Peyer's patch (tissue), 4 donors: ENCODE data around the gene SLC27A4. TPM values are rescaled to one million over a fixed set of nuclear protein-coding genes. Genes with fewer than 3 reads are reported as not detected.
A peak's percentile ranks its signal among the peaks of the same experiment; 100 is the strongest.

Source experiments
- DNase-seq, 3 donors: peaks; one replicate each; pipeline ENCODE4 v3.0.0-alpha.2; 2017 to 2019
- H3K27ac ChIP-seq, 4 donors: fragments of 200-600 bp; sonication (generic); one replicate each; pipeline ENCODE4 v1.5.1; 2016 to 2019
- H3K27me3 ChIP-seq, 2 donors: fragments of 200-600 bp; sonication (generic); one replicate each; pipeline ENCODE4 v1.5.1; 2019
- H3K36me3 ChIP-seq, 3 donors: fragments of 200-600 bp; sonication (generic); one replicate each; pipeline ENCODE4 v1.5.1; 2016 to 2019
- H3K4me1 ChIP-seq, 4 donors: fragments of 200-600 bp; sonication (generic); one replicate each; pipeline ENCODE4 v1.5.1; 2016 to 2019
- H3K4me3 ChIP-seq, 4 donors: fragments of 200-600 bp; sonication (generic); 1 replicate in 3 of 4; 2 replicates in 1 of 4; pipeline ENCODE4 v1.5.1; 2016 to 2019; ENCODE audit warnings: mild to moderate bottlenecking in 1 of 4
- H3K9me3 ChIP-seq, 4 donors: fragments of 200-600 bp; sonication (generic); one replicate each; pipeline ENCODE4 v1.5.1; 2016 to 2019; ENCODE audit warnings: mild to moderate bottlenecking in 1 of 4
- POLR2A ChIP-seq, 2 donors: fragments of 450-650 bp; IDR thresholded peaks; one replicate each; pipeline ENCODE4 v1.5.1; 2017; ENCODE audit warnings: antibody characterized with exemption in 2 of 2, mild to moderate bottlenecking in 2 of 2, moderate library complexity in 2 of 2
- total RNA-seq, 4 donors: library from RNA; depleted of rRNA; stranded (reverse); fragments of >200 nt; gene quantifications; one replicate each; pipeline ENCODE4 v1.1.0, GENCODE V29; 2016
- TF ChIP-seq, protein P1 (sequence below), 6 experiments: fragments of 450-650 bp in 4 of 6; fragments of 200-600 bp in 2 of 6; sonication (generic) in 1 of 6; IDR thresholded peaks; one replicate each; pipeline ENCODE4 v1.5.1; 2017 to 2019; ENCODE audit warnings: antibody characterized with exemption in 6 of 6, mild to moderate bottlenecking in 3 of 6, moderate library complexity in 1 of 6

SLC27A4 gene
- total RNA-seq, 4 donors from 2014 or later: 28.1 to 312 (median 149) TPM

DNA sequence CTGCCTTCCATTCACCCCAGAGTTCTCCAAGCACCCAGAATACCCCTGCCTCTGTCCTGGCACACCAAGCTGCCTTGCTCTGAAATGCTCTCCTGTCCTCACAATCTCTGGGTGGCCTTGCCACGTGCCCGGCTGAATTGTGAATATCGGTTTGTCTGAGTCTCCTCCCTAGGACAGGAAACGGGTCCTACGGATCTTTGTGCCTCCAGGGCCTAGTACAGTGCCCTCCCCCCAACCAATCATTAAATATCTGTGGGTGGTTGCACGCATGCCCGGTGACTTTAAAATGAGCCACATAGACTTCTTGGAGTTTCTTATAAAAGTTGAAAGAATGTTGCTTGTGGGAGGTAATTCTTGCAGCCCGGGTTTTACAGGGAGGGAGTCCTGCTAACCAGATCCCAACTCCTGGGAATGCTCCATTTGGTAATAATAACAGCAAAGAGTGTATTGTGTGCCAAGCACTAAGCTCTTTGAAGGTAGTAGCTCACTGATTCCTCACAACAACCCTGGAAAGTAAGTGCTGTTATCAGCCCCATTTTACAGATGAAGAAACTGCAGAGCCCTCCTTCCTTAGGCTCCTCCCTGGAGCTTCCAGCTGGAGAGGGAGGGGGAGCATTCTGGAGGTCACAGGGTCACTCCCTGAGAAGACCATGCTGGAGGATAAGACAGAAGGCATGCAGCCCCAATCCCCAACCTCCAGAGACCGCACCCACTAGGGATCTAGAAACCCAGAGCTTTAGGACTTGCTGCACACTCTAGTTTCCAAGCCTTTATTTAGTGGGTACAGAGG lies 54.2 kb downstream of the SLC27A4 start:
- Histone ChIP-seq H3K27me3 (no peaks in the 10 kb centered on the region), H3K4me1 (no peaks in the 10 kb centered on the region), H3K36me3 (peaks cover 0 to 19% (median 0%) of the 10 kb centered on the region in 3 donors), H3K9me3 (no peaks in the 10 kb centered on the region), H3K27ac (no peak overlapping the region), H3K4me3 (no peak overlapping the region)
- TF ChIP-seq, protein P1, sequence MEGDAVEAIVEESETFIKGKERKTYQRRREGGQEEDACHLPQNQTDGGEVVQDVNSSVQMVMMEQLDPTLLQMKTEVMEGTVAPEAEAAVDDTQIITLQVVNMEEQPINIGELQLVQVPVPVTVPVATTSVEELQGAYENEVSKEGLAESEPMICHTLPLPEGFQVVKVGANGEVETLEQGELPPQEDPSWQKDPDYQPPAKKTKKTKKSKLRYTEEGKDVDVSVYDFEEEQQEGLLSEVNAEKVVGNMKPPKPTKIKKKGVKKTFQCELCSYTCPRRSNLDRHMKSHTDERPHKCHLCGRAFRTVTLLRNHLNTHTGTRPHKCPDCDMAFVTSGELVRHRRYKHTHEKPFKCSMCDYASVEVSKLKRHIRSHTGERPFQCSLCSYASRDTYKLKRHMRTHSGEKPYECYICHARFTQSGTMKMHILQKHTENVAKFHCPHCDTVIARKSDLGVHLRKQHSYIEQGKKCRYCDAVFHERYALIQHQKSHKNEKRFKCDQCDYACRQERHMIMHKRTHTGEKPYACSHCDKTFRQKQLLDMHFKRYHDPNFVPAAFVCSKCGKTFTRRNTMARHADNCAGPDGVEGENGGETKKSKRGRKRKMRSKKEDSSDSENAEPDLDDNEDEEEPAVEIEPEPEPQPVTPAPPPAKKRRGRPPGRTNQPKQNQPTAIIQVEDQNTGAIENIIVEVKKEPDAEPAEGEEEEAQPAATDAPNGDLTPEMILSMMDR (IDR thresholded peaks at IDR 0.05): no peak
- no peak for TF ChIP-seq POLR2A (IDR thresholded peaks at IDR 0.05)
- no peak for DNase-seq

DNA sequence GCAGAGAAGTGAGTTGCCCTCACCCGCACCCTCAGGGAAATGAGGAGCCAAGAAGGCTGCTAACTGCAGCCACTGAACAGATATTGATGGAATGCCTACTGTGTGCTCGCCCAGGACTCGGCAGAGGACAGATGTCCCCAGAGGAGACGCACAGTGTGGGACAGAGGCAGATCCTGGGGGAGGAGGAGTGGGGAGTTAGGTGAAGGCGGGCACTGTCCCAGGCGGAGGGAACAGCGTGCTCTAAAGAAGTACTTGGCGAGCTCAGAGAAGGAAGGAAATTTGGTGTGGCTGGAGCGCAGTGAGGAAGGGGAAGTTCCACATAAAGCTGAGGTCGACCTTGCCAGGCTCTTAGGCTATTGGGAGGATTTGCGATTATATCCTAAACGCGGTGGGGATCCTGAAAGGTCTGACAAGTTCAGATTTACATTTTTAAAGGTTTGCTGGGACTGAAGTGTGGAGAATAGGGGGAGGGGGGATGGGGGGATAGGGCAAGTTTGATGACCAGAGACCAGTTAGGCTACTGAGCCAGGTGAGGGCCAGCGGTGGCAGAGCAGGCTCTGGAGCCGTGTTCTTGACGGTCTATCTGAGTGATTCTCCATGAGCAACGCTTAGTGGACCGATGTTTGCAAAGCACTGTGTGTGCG lies 56.8 kb downstream of the SLC27A4 start:
- H3K27me3 ChIP-seq: no peaks in the 10 kb centered on the region
- H3K36me3 ChIP-seq: peaks cover 0 to 8% (median 0%) of the 10 kb centered on the region in 3 donors
- H3K9me3 ChIP-seq: no peaks in the 10 kb centered on the region
- no peak for DNase-seq
- no peak for TF ChIP-seq POLR2A (IDR thresholded peaks at IDR 0.05)
- TF ChIP-seq, protein P1 (IDR thresholded peaks at IDR 0.05): no peak
- H3K27ac ChIP-seq: no peak overlapping the region
- H3K4me1 ChIP-seq: no peaks in the 10 kb centered on the region
- no peak overlapping the region for H3K4me3 ChIP-seq

DNA sequence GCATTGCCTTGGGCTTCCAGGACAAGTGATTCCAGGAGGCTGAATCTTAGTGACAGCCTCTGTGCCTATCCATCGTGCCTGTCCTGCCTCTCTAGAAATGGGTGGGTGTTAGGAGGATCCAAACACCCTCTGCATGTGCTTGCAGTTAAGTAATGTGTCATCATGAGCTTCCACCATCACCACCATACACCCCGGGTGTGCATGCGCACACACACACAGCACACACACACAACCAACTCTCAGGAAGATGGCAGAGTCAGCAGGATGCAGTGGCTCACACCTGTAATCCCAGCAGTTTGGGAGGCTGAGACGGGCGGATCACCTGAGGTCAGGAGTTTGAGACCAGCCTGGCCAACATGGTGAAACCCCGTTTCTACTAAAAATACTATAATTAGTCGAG lies 57.5 kb downstream of the SLC27A4 start:
- Histone ChIP-seq H3K4me3 (no peak overlapping the region), H3K36me3 (peaks cover 0 to under 1% (median 0%) of the 10 kb centered on the region in 3 donors), H3K27me3 (no peaks in the 10 kb centered on the region), H3K9me3 (no peaks in the 10 kb centered on the region), H3K4me1 (no peaks in the 10 kb centered on the region), H3K27ac (no peak overlapping the region)
- TF ChIP-seq POLR2A (IDR thresholded peaks at IDR 0.05): no peak
- TF ChIP-seq, protein P1 (IDR thresholded peaks at IDR 0.05): no peak
- DNase-seq: no peak

DNA sequence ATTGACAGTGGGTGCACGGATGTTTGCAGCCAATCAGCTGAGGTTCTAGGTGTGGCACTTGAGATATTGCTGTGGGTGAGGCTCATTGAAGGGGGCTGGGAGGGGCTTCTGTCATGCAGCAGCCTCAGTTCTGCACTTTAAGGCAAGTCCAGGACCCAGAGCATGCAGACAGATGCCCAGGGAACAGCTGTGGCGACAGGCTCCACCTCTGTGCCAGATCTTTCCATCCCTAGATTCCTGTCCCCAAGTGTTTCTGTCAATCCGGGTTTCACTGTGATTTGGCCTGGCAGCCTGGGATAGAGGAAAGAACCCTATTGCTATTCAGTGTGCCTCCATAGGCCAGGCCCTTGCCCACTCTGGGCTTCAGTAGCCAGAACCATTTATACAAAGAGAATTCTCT lies 59.5 kb downstream of the SLC27A4 start:
- no peak for DNase-seq
- Histone ChIP-seq H3K9me3 (no peaks in the 10 kb centered on the region), H3K4me1 (no peaks in the 10 kb centered on the region), H3K27ac (no peak overlapping the region), H3K36me3 (no peaks in the 10 kb centered on the region), H3K27me3 (no peaks in the 10 kb centered on the region), H3K4me3 (no peak overlapping the region)
- TF ChIP-seq, protein P1 (IDR thresholded peaks at IDR 0.05): no peak
- no peak for TF ChIP-seq POLR2A (IDR thresholded peaks at IDR 0.05)

DNA sequence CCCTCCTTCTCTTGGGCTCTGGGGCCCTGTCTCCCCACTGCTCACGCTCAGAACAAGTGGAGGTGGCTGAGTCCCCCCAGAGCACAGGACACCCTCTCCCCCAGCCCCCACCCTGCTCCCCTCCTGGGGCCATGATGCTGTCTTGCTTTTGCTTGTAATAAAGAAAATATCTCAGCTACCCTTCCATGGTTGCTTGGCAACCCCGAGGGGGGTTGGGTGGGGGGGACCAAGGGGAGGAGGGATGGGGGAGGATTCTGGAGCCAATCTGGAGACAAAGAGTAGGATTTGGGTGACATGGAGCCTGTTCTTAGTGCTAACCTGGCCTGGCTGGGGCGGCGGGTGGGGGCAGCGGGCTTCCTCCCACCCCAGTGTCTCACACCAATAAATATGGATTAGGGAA lies 64.2 kb downstream of the SLC27A4 start:
- Histone ChIP-seq H3K4me3 (no peak overlapping the region), H3K27me3 (no peaks in the 10 kb centered on the region), H3K9me3 (no peaks in the 10 kb centered on the region), H3K27ac (no peak overlapping the region), H3K4me1 (no peaks in the 10 kb centered on the region), H3K36me3 (no peaks in the 10 kb centered on the region)
- DNase-seq: peak in 1 of 3 donors; percentile 21
- no peak for TF ChIP-seq POLR2A (IDR thresholded peaks at IDR 0.05)
- TF ChIP-seq, protein P1 (IDR thresholded peaks at IDR 0.05): no peak
